Measurements from ENCODE around the gene OR6V1.
"Not testable (repeated sequence)": the region's sequence is repeated elsewhere in the genome, so short reads cannot be mapped to it uniquely, and the experiment has no call there.

Gene OR6V1

DNA sequence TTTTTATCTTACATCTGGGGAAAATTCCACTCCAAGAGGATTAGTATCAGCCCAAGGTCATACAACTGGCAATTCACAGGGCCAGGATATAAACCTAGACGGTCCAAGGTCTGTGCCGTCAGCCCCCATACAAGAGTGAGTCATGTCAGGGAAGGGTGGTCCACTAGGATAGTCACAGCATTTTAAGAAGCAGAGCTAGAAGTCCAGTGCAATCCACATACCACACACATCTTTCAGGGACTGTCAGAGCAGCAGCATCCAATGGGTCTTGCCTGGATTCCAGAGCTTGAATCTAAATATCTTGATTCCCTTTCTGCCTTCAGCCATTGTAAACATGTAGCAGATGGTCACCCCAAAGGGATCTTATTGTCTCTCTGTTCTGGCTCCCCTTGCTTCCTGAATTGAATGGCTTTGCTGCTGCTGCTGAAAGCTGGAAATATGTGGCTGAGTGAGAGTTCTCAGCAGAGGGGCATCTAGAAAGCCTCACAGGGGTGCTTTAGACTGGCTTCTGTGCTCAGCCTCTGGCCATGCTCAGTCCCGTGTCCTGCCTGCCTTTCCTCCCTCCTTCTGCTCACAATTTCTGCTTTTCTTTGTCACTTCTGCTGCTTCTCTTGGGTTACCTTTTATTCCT lies 9.9 kb upstream of the OR6V1 start:
- no peak for DNase-seq

DNA sequence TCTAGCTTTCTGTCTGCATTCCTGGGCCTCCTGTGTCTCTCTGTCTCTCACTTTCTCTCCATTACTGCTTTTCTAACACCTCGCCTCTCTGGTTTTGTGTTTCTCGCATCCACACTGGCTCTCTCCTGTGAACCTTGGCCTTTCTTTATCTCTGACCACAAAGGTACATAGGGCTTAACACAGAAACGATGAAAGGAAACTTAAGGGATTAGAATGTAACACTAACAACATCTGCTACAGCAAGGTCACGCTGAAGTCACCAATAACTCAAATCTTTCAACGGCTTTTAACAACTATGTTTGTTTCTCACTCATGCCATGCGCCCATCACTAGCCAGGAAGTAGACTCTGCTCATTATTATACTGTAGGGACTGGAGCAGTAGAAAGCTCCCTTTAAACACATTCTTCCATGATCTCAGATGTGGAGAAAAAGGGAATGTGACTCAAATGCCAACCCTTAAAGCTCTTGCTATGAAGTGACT lies 9.3 kb upstream of the OR6V1 start:
- DNase-seq = no peak

DNA sequence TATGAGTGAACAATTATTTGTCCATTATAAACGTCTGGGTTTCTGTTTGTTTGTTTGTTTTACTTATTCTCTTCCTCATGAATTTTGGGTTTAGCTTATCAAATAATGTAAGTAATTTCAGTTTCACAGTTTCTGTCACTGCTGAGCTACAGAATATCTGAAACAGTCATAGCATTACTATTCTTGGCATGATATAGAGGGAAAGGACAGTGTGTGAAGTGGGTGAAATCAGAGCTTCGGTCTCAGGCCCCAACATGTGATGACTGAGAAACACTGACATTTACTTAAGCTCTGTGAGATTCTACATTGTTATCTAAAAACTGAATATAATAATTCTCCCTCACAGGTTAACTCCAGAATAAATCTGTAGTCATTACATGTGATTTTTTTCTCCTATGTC lies 8.8 kb upstream of the OR6V1 start:
- no peak for DNase-seq

DNA sequence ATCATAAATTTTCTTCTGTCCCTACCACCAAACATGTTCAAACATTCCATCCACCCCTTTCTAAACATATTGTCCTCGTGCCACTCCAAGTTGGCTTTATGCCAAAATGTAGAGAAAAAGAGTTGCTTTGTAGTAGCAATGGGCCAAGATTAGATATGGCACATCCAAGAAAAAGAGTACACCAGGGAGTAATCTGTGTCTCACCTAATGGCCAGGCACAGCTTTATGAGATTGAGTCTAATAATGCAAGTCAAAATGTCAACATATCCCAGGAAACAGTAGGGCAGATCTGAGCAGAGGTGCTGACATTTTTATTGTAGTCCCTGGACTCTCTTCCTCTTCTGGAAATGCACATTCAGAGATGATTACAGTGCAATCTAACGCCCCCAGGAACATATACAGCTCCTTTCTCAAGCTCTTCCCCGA lies 5.7 kb upstream of the OR6V1 start:
- DNase-seq = no peak

DNA sequence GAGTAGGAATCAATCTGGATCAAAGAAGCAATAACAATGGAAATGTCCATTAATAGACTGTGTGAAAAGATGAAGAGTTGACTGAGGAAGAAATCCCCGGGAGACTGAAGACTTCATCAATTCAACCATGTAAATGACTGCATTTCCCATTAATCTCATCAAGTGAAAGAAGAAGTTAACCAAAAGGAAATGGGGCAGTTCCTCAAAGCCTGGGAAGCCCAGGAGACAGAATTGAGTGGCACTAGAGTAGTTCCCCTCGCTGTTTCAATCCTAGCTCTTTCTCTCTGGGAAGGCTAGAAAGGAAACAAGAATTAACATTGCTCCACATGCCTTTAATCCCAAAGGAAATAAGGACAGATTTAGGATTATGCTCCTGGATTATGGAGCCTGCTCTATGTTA lies 4.8 kb upstream of the OR6V1 start:
- DNase-seq = no peak

DNA sequence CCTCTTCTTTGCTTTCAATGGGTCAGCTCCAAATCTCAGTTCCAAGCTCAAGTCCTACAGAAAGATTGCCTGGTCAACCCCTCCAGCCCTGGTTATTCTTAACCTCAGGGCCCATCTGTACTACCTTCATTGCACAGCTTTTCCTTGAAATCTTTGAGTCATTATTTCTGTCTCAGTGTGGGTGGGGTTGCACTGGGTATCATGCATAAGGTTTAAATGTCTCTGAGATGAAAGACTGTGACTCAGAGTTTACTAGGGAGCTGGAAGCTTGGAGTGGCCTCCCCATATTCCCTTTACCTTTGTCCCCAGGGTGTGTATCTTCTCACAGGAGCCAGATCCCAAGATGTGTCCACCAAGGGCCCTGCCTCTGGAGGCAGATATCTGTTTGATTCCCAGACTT lies 3.3 kb upstream of the OR6V1 start:
- DNase-seq = no peak

DNA sequence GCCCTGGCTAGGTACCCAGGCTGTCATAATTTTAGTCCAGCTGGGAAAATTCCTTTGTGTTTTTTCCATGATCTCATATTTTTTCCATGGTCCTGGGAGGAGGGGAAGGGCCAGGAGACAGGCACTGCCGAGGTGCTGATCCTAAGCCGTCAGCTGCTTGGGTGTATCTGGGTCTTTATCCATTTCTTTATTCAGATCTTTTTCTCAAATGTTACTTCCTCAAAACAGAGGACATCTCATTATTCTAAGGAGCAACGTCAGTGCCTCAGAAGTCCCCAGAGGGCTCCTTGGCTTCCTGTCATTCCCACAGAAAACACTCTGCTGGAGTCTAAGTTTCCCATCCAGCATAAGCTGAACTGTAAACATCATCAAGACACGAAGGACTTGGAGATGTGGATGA lies 2.8 kb upstream of the OR6V1 start:
- DNase-seq = no peak

DNA sequence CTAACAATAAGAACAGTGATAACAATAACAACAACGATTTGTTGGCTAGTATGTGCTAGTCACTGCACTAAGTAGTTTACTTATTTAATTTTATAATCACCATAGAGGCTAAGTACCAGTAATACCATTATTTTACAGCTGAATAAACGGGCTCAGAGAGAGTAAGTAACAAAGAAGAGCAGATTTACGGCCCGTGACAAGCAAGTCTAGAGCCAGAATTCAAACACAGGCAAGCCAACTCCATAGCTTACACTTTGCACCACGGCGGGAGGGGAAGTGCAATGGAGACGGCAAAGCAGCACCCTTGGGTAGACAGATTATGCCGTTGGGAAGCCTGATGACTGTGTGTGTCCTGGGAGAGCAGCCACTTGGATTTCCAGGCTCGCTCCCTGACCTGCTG lies 1.2 kb upstream of the OR6V1 start:
- DNase-seq = no peak

DNA sequence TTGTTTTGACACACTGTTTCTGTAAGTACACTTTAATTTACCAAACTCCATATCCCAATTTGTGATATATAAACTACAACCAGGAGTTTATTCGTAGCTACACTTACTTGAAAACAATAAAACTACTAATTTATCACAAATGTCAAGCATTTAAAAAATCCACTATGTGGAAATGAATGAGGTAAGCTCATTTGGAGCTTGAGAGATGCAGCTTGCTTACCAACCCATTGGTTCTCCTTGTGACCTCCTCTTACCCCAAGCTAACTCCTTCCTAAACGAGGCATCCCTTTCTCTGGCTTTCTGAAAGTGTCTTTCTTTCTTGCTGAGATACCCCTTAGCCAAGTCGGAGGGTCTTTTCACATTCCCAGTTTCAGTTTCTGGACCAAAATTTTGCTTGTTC lies 2.5 kb downstream of the OR6V1 start:
- no peak for DNase-seq

DNA sequence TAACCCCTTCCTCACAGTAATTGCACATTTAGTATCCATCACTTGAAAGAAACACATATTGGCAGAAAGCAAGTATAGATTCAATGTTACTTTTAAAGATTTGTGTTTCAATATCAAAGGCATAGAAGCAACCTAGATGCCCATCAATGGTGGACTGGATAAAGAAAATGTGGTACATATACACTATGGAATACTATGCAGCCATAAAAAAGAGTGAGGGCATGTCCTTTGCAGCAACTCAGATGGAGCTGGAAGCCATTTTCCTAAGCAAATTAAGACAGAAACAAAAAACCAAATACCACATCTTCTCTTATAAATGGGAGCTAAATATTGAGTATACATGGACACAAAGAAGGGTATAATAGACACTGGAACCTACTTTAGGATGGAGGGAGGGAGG lies 3.6 kb downstream of the OR6V1 start:
- no peak for DNase-seq

DNA sequence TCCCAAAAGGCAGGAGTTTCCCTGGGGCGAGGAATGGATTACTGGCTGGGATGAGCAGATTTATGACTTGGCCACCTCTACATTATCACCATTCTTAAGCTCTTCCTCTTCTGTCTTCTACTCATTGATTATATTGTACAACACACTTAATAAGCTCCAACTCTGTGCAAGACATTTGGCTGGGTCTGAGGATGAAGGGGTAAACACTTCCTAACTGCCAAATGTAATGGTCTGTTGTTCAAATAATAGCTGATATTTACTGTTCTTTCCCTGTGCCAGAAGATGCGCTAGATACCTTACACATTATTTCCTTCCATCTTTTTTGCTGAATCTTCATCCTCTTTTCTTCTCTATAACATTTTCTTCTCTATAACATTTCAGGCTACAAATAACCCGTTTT lies 11.6 kb downstream of the OR6V1 start:
- no peak for DNase-seq

DNA sequence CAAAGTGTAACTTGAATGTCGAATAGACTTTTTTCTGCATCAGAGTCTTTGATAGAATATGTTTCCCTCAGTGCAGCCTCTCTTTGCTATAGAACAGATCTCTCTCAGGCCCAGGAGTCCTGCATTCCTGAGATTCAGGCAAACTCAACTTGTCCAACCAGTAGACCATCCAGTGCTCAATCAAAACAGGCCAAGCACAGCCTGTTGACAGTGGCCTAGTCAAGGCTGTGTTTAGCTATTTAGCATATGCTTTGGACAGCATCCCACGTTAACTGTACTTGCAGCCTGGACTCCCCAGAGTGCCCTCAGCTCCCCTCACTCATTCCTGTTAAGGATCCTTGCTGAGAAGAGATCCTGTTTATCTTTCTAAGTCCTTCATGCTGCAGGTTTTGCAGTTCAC lies 16.3 kb downstream of the OR6V1 start:
- DNase-seq = no peak

DNA sequence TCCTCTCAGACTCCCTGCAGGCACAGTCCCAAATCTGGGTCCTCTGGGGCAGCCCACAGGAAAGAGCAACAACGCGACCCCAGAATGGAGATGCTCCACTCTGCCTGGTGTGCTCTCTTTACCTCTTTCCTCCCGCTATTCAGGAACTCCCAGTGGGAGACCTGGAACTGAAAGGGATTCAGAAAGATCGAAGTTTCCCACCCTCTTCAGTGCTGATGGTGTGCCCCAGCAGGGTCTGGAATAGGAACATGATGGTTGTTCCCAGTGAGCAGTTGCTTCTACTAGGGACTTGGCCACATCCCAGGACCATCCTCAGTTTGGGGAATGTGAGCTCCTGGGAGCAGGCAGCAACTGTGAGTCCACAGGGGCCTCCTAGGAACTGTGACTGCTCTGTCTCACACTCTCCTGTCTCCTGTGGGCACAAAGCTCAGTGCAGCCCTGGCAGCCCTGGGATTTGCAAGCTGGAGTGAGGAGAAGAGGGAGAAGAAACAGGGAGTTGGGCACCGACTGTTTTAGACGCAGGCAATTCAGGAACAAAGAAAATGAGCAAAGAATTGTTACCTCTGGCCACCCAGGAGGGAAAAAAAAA lies 17.9 kb downstream of the OR6V1 start:
- DNase-seq = no peak

DNA sequence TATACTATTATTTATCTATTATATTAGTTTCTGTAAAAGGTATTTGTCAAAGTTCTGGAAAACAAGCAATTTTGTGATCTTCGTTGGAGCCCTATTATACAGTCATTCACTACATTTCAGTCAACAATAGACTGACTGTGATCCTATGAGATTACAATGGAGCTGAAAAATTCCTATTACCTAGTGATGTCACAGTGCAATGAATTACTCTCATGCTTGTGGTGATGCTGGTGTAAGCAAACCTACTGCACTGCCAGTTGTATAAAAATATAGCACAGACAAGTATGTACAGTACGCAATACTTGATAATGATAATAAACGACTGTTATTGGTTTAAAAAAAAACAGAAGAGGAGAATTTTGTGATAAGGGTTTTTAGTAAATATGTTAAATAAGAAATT lies 21.4 kb downstream of the OR6V1 start:
- DNase-seq = no peak

DNA sequence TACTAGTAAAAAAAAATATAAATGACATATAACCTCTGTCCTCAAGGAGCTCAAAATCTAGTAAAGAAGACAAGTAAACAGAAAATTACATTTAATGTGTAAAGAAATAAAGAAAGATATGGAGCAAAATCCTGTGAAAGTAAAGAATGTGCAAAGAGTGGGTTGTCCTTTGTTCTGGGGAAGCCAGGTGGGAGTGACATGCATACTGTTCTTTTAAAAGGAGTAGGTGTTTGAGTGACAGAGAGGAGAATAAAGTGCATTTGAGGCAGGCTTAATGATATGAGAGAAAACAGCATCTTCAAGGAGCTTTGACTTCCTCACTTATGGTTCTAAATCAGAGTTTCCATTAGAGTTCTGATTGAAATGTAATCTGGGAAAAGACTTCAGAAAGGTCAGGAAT lies 22.0 kb downstream of the OR6V1 start:
- DNase-seq = no peak

DNA sequence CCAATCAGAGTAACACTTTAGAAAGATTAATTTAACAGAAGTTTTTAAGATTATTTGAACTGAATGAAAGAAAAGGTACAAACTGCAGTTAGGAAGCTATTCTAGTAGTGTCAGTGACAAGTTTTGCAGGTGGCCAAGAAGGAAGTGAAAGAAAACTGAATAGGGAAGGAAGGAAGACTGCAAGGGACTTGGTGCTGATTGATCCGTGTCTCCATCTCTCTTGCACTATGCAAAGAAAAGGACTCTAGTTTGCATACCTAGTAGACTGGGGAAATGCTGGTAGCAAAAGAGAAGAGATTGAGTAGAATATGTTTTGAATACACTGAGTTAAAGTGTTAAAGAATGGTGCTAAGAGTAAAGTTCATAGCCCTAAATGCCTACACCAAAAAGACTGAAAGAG lies 33.0 kb downstream of the OR6V1 start:
- DNase-seq = no peak

DNA sequence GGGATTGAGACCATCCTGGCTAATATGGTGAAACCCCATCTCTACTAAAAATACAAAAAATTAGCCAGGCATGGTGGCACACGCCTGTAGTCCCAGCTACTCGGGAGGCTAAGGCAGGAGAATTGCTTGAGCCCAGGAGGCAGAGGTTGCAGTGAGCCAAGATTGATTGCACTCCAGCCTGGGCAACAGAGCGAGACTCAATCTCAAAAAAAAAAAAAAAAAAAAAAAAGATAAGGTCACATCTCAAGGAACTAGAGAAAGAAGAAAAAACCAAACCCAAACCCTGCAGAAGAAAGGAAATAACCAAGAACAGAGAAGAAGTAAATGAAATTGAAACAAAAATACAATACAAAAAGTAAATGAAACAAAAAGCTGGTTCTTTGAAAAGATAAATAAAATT lies 33.5 kb downstream of the OR6V1 start:
- not testable (repeated sequence) for DNase-seq

DNA sequence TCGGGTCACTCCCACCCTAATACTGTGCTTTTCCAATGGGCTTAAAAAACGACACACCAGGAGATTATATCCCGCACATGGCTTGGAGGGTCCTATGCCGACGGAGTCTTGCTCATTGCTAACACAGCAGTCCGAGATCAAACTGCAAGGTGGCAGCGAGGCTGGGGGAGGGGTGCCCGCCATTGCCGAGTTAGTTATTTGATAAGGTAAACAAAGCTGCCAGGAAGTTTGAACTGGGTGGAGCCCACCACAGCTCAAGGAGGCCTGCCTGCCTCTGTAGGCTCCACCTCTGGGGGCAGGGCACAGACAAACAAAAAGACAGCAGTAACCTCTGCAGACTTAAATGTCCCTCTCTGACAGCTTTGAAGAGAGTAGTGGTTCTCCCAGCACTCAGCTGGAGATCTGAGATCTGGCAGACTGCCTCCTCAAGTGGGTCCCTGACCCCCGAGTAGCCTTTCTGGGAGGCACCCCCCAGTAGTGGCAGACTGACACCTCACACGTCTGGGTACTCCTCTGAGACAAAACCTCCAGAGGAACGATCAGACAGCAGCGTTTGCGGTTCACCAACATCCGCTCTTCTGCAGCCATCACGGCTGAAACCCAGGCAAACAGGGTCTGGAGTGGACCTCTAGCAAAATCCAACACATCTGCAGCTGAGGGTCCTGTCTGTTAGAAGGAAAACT lies 36.5 kb downstream of the OR6V1 start:
- DNase-seq = not testable (repeated sequence)

DNA sequence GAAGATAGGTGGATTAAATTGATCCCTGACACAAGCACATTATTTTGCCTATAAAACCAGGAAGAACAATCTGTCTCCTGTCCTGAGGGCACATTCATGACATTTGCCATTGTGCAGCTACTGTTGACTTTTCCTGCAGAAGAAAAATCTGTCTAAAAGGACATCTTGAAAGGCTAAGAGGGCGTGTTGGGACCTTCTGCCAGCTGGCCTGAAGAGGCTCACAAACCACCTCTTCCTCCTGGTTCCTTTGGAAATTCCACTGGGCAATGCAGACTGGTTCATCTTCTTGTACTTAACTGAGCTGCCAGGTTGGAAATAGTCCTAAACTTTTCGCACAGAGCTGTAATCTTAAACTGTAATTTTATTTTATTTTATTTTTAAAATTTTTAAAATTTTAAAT lies 44.0 kb downstream of the OR6V1 start:
- no peak for DNase-seq

DNA sequence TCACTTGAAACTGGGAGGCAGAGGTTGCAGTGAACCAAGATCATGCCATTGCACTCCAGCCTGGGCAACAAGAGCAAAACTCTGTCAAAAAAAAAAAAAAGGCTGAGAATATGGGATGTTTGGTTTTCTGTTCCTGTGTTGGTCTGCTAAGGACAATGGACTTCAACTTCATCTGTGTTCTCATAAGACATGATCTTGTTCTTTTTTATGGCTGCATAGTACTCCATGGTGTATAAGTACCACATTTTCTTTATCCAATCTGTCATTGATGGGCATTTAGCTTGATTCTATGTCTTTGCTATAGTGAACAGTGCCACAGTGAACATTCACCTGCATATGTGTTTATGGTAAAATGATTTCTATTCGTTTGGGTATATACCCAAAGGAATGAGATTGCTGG lies 47.4 kb downstream of the OR6V1 start:
- not testable (repeated sequence) for DNase-seq
